Midbrain (tissue), 1 donor: Measurements from ENCODE around the gene SIX5.
"Not testable (repeated sequence)": the region's sequence is repeated elsewhere in the genome, so short reads cannot be mapped to it uniquely, and the experiment has no call there.

Source experiments
- DNase-seq: peaks from one replicate; lab custom pipeline; 2025; lab: John Stamatoyannopoulos, UW

SIX5 gene

DNA sequence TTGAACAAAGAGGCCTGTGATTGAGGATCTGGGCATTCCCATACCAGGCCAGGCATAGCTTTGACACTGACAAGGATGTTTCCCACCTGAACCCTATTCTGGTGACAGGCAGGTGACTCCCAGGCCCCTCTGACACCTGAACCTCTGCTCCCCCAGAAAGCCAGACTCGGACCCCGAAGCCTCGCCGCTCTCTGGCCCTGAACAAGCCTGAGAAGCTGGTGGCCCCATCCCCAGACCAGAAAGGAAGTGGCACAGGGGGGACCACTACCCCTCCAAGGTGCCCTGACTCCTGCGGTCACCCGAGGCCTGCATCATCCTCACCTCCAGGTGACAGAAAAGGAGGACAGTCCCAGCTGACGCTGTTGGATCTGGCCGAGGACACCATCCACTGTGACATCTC lies 14.7 kb downstream of the SIX5 start:
- DNase-seq: no peak

DNA sequence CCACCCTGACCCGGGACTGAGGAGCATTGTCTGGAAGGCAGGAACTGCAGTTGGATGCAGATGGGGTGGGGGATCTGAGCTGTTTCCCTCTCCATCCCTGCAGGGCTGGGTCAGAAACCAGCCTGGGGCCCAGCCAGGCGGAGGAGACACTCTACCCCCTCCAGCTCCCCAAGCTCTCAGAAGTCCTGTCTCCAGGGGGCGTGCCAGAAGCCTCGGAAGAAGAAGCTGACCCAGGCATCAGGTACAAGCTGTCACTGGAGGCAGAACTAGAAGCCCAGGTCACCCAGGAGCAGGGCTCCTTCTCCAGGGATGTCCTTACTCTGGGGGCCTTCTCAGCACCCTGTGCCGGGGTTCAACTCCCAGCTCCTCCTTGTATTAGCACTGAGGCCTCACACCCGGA lies 15.5 kb downstream of the SIX5 start:
- DNase-seq: no peak

DNA sequence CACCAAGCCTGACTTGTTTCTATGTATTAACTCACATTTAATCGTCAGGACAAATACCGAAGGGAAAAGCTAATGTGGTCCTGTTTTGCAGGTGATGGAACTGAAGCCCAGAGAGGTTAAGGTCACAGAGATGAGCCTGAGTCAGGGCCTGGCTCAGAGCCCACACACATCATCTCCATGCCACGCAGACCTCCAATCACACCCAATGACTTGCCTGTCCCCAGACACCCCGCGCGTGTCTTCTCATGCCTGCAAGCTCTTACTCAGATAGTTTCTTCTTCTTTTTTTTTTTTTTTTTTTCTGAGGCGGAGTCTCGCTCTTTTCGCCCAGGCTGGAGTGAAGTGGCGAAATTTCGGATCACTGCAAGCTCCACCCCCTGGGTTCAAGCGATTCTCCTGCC lies 16.4 kb downstream of the SIX5 start:
- no peak for DNase-seq

DNA sequence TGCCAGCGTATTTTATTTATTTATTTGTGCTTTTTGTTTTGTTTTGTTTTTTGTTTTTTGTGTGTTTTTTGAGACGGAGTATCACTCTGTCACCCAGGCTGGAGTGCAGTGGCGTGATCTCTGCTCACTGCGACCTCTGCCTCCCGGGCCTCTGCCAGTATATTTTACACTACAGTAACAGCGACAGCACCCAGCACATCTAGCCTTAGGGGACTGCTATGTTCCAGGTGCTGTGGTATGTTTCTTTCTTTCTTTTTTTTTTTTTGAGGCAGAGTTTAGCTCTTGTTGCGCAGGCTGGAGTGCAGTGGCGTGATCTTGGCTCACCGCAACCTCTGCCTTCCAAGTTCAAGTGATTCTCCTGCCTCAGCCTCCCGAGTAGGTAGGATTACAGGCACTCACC lies 17.6 kb downstream of the SIX5 start:
- DNase-seq: not testable (repeated sequence)

DNA sequence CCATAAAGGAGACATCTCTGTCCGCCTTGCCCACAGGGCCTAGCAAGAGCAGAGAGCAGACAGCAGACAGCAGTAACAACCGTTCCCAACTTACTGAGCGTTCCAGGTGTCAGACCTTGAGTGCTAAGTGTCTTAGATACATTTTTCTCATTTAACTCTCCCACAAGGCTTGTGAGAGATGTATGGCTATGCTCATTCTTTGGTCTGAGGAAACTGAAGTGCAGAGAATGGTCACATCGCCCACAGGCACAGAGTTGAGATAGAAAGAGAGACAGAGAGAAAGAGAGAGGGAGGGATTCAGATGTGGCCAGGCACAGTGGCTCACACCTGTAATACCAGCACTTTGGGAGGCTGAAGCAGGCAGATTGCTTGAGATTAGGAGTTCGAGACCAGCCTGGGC lies 21.5 kb downstream of the SIX5 start:
- no peak for DNase-seq

DNA sequence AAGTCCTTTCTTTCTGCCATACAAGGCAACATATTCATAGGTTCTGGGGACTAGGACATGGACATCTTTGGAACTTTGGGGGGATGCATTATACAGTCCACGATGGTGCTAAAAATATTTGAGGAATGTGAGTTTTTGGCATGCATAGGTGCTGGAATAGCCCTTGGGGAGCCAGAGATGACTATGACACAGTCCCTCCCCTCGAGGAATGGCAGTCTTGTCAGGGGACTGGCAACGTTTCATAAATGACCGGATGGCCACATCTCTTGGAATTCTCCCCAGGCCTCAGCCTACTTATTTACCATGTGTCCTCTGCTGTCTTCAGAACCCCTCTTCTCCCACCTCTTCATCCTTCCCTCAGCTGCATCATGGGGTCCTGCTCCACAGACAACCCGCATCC lies 22.2 kb downstream of the SIX5 start:
- DNase-seq: no peak

DNA sequence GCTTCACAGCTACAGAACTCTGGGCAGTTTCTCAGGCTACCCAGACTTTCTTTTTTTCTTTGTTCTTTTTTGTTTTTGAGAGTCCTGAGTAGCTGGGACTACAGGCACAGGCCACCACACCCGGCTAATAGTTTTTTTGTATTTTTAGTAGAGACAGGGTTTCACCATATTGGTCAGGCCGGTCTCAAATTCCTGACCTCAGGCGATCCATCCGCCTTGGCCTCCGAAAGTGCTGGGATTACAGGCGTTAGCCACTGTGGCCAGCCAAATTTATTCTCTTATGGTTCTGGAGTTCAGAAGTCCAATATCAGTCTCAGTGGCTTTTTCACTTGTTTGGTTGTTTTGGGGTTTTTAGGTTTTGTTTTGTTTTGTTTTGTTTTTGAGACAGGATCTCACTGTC lies 23.4 kb downstream of the SIX5 start:
- DNase-seq: no peak

DNA sequence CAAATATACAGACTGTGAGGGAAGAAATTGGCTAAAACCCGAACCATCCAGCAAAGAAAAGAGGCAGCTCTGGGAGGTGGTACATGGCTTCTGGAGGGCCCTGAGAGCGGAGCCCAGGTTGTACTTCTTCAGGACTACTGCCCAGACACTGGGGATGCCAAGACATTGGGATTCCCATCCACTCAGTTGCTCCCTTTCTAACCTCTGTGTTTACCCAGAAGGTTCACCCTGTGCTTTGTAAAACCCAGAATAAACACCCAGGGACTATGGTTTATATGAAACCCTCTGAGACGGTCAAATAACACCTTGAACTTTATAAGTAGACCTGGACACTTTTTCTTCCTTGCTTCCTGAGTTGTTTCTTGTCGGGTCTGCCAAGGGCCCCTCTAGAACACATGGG lies 26.1 kb downstream of the SIX5 start:
- DNase-seq: no peak

DNA sequence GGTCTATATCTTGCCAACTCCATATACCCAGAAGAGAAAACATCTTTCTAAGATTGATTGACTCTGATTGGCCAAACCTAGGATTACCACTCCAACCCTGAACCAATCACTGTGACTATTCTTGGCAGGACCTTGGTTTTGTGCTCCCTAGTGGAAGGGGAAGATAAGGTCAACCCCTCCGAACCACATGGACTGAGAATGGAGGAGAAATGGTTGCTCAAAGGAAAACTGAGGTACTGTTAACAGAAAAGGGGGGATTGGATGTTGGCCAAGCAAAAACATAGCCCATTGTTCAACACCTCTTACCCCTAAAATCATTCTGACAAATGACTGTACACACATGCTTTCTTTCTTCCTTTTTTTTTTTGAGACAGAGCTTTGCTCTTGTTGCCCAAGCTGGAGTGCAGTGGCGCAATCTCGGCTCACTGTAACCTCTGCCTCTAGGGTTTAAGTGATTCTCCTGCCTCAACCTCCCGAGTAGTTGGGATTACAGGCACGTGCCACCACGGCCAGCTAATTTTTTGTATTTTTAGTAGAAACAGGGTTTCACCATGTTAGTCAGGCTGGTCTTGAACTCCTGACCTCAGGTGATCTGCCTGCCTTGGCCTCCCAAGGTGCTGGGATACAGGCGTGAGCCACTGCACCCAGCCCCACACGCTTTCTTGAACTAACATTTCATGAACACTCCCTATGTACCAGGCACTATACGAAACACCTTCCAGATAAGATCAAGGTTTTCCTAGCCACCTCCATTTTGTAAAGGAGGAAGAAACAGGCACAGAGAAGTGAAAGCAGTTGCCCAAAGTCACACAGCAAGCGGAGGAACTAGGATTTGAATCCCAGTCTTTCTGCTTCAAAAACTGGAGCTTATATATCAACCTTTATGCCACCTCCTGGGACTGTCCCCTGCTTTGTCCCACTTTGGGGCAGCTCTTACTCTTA lies 29.3 kb downstream of the SIX5 start:
- DNase-seq: no peak

DNA sequence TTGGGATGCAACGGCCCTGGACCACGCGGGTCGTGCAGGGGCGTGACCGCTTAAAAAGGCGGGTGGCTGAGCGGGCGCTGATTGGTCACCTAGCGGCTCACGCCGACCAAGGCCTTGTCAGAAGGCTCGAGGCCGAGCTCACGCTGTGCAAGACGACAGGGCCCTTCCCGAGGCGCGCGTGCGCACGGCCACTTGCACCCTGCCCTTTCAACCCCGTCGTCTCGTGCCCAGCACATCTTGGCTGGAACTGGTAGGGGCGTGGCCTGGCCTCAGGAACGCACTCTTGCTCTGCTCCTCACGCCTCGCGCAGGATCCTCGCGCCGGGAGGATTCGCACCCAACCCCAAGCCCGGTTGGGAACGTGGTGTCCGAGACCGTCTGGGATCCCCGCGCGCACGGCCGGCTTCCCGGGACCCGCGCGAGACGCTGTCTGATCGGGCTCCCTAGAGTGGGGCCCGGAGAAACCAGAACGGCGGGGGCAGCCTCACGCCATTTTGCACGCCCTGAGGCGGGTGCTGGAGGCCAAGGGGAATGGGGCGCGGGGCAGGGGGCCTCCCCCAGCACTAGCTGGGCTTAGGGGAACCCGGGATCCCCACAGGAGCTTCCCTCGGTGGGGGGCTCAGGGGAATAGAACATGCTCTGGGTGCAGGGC lies 35.8 kb downstream of the SIX5 start, which contains the start of gene MEIOSIN:
MEIOSIN (plus strand) TSS at position 280 of the 651 bp plus-strand sequence. CDS start 1,938 bp downstream, outside the sequence.
- DNase-seq: no peak

DNA sequence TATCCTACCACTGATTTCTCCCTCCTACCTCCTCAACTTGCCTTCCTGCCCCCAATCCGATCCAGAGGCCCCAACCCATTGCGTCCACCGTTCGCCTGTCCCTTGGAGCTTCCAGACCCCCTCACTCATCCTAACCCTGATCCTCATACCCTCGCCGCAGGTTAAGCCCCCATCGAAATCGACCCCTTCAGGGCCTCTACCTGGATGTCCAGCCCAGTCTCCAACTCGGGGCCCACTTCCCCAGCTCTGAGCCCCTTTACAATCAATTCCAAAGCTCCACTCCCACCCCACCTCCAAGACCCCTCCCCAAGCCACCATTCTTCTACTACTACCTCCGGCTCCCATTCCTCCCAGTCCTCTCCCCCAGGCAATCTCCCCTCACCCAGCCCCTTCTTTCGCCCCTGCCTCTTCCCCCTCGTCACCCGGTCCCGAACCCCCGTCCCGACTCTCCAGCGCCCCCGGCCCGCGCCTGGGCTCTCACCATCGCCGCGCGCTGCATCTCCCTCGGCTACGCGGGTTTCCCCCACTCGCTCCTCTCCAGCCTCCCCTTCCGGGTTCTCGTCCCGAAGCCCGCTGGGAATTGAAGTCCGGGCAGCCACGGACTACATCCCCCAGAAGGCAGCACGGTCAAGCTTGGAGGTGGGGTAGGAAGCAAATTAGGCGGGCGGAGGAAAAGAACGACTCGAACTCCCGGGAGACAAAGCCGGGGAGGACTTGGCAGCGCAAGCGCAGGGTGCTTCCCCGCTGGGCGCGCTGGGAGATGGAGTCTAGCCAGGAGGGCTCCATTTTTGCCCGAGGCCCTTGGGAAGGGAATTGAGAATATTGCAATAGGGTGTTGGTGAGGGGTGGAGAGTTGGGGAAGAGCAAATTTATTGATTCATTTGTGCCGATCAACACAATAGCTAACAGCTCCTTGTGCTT lies 38.4 kb downstream of the SIX5 start, which contains the start of gene FBXO46:
FBXO46 (minus strand) TSS at position 529 of the 921 bp plus-strand sequence. CDS start 17,401 bp downstream, outside the sequence.
- DNase-seq: peak; percentile 99

DNA sequence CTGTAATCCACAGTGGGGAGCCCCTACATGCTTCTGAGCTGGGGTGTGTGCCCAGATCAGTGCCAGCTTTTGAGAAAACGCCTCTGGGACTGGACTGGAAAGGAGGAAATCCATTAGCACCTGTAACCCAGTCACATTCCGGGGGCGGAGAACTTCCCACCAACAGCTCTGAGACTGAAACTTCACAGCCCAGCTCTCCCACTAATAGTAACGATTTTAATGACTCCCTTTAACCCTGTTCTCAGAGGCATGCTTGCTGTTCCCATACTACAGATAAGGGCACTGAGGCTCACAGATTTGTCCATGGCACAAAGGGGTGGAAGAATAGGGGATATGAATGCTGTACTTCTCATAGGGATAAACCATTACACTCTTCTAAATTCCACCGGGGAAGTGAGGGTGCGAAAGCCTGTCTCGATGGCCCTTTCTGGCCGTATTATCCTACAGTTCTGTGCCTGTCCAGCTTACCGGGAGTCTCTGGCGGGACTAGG lies 39.2 kb downstream of the SIX5 start:
- no peak for DNase-seq

DNA sequence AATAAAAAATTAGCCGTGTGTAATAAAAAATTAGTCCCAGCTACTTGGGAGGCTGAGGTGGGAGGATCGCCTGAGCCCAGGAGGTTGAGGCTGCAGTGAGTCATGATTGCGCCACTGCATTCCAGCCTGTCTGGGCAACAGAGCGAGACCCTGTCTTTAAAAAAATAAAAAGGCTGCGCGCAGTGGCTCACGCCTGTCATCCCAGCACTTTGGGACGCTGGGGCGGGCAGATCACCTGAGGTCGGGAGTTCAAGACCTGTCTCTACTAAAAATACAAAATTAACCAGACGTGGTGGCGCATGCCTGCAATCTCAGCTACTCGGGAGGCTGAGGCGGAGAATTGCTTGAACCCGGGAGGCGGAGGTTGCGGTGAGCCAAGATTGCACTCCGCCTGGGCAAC lies 40.4 kb downstream of the SIX5 start:
- not testable (repeated sequence) for DNase-seq

DNA sequence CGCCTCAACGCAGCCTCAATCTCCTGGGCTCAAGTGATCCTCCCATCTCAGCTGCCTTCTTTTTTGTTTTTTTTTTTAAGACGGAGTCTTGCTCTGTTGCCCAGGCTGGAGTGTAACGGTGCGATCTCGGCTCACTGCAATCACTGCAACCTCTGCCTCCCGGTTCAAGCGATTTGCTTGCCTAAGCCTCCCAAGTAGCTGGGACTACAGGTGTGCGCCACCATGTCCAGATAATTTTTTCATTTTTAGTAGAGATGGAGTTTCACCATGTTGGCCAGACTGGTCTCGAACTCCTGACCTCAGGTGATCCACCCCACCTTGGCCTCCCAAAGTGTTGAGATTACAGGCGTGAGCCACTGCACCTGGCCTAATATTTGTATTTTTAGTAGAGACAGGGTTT lies 49.0 kb downstream of the SIX5 start:
- DNase-seq: not testable (repeated sequence)

DNA sequence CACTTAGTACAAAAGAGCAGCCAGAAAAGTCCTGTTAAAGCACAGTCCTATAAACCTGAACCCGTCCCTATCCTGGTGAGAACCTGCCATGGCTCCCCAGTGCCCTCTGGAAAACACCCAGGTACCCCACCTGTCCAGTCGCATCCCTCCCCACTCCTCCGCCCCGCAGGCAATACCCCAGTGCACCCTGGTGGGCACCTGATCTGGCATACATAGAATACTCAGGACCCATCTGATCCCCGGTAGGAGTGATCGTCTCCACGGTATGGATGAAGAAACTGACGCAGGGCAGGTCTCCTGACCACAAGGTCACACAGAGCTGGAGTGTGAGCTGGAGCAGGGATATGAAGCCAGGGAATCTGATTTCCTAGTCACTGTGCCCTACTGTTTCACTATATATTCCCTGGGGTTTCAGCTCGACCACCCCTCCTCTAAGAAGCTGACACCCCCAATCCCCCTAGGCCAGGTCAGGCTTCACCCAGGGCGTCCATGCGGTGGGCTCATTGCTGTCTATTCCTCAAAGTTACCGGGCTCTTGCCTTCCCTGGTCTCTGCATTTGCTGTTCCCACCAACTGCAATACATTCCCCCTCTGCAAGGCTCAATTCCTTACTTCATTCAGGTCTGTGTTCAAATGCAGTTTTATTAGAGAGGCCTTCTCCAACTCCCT lies 50.9 kb downstream of the SIX5 start:
- DNase-seq: peak; percentile 14

DNA sequence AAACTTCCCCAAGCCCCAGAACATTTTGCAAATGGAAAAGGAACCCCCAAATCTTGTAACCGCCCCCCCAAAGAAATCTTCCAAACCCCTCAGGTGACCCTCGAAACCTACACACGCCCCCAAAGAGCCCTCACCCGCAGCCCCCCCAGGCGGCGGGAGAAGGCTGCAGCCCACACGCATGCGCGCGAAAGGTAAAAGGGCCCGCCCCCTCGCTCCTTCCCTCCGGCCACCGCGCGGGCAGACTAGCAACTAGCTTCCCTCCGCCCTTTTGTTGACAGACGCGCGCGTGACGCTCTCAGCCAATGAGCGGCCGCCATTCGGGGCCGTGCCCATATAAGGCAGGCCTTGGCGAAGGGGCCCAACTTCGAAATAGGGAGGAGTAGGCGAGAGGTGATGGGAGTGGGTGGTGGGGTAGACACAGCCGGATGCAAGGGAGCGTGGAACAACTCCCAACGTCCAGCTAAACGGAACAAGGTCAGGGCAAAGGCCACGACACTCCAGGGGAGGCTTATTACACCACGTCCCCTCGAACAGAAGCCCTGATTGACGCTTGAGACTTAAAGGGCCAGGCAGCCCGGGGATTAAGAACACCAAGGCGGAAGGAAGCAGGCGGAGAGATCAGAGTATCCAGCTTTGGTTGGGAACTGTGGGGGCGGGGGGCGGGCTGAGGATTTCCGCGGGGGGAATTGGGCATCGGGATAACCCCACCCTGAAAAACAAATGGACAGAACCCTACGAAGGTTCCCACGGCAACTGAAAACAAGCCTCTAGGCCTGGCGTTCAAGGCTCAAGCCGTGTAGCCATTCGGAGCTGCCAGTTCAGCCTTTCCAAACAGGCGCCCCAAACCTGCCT lies 51.7 kb downstream of the SIX5 start:
- DNase-seq: peak; percentile 100

DNA sequence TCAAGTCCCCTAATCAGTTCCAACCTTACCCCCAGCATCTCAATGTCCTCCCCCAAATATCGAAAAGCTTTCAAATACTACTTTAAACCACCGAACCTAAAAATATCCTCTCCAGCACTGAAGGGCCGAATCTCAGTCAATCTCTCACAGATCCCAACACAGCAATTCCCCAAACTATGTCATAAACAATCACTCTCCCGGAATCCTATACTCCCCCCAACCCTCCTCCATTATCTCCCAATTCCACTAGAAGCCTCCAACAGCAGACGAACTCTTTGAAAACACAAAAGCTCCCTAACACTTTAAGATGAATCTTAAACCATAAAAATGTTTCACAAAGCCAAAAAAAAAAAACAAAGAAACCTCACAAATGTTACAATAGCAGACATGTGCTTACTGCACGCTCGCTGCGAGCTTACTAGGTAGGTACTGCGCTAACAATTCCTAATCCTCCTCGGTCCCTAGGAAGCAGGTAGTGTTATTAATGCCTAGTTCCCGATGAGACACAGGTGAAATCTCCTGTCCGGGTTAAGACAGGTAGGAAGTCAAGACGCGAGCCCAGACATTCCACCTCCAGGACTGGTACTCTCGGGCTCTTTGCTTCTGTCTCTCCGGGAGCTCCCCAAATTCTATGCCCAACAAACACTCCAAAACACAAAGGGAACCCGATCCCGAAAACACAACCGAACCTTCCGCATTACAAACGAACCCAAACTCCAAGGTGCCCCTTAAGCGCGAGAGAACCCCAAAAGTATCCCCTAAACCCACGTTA lies 52.5 kb downstream of the SIX5 start:
- peak; percentile 63 for DNase-seq

DNA sequence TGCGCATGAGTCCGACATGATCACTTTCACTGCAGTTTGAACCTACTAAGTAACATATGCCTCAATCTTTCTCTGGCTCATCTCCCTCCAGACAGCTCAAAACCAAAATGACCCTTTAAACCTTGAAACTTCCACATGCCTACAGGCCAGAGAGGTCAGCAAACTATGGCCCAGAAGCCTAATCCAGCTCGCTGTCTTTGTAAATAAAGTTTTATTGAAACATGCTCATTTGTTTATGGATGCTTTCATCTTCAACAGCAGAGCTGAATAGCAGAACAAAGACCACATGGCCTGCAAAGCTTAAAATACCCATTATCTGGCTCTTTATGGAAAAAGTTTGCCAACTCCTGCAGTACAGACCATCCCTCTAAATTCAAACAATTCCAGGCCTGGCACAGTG lies 53.9 kb downstream of the SIX5 start:
- no peak for DNase-seq
